Skin of body (tissue), 2 donors: ENCODE results near the gene RWDD3. TPM values are rescaled to one million over a fixed set of nuclear protein-coding genes. Genes with fewer than 3 reads are reported as not detected.

Experiments used
- DNase-seq: peaks from one replicate; lab custom pipeline; 2025; lab: John Stamatoyannopoulos, UW
- total RNA-seq: library from RNA; depleted of rRNA; stranded (reverse); fragments of >200 nt; gene quantifications from one replicate; pipeline ENCODE4 v1.2.3, GENCODE V29; 2014

Gene RWDD3
- total RNA-seq, 1 donor from 2014 or later: 17.1 TPM

DNA sequence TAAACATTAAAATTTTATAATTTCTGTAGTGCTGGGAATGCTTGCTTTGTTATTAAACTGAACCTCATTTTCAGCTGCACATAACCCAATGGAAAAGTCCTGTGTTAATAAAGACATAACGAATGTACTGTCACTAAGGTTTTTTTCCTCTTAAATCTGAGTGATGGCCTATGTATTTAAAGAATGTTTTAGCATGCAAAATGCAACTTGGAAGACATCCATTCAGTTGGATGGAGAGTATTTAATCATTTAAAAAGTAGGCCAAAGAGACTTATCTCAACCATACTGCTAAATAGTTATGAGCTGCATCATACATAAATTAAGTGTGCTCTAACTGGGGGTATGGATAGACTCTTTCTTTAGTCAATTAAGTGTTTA is 48.5 kb downstream of the RWDD3 start:
- no peak for DNase-seq

DNA sequence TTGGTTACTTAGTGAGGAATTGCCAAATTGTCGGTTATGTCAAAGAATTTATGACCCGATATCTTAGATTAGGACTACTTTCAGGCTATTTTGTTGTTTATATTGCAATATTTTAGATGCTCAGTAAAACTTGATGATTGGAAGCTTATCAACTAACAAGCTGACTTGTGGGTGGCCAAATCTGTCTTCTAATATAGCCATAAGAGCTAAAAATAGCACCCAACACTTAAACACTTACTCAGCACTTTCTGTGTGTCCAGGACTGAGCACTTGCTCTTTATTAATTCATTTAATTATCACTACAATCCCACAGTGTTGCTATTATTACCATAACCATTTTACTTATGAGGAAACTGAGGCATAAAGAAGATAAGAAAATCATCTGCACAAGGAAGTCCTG is 50.4 kb downstream of the RWDD3 start:
- DNase-seq: no peak

DNA sequence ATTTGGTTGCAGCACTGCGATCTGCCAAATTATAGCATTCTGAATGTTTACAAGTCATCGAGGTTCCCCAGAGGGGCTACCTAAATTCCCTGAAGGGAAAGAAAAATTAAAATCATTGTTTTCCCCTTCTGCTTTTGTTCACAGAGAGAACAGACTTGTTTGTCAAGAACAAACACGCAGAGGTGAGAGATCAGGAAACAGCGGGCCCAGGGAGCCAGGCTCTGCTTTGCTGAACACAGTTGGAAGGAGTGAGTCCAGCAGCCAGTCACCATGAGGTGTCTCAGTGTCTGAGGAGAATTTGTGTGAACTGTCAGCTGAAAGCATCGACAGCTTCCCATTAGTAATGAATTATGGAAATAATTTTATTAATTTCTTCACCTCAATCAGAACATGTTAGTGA is 52.5 kb downstream of the RWDD3 start:
- no peak for DNase-seq

DNA sequence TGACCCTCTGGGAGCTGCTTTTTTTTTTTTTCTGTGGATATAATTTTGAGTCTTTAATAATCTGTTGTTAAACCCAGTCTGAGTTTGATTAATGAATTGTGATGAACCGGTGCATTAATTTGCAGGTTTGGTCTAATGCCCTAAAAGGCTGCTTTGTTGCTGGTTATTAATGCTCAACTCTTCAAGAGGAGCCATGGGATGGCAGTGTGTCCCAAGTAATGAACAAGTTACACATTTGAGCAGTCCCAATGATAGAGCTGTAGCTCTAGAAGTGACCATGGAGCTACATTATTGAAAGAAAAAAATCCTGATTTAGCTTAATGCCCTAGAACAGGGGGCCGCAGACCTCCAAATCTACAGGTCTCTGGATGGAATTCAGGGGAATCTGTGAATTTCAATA is 53.1 kb downstream of the RWDD3 start:
- DNase-seq: no peak

DNA sequence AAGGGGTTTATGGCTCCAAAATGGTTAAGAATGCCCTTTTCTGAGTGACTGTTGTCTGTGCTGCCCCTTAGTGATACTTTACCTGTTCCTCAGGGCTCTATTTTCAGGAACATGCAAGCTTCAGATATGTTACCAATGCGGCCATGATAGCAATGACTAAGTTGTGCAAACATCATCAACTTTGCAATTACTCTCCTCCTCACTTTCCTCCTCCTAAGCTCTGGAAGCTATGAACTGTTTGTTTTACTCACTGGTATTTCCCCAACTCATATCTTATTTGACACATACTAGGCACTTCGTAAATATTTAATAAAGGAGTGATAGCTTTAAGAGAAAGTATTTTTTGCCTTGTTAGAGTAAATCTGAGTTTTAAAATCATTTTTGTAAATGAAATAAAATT is 53.8 kb downstream of the RWDD3 start:
- DNase-seq: no peak

Other genes with a start within 250 kb of the RWDD3 start
- gene ALG14, start 161.3 kb upstream of the RWDD3 start, total RNA-seq: 1.8 TPM
- gene TLCD4, start 116.9 kb upstream of the RWDD3 start, total RNA-seq: 9.0 TPM